H1 (cell line): ENCODE results near the gene DCAF8L2.

Experiments
- ATF3 ChIP-seq: IDR thresholded peaks from 2 replicates; pipeline ENCODE4 v1.6.1; 2011; ENCODE audit warnings: low read depth, mild to moderate bottlenecking, low read length; ENCODE audit not compliant: insufficient read depth
- CHD1 ChIP-seq: IDR thresholded peaks from 2 replicates; pipeline ENCODE4 v1.6.1; 2012; ENCODE audit warnings: low read depth, low read length, improper control_type of control experiment
- CHD7 ChIP-seq: fragments of 300-600 bp; sonication (generic); IDR thresholded peaks from 2 replicates; pipeline ENCODE4 v1.7.1; 2012; ENCODE audit warnings: low read length, moderate library complexity, mild to moderate bottlenecking, inconsistent platforms; ENCODE audit not compliant: insufficient replicate concordance
- EP300 ChIP-seq, 2 experiments: IDR thresholded peaks; 1 replicate in 1 of 2; 2 replicates in 1 of 2; pipeline ENCODE4 v1.6.1; 2011 to 2012; ENCODE audit warnings: low read depth in 2 of 2, low read length in 2 of 2, mild to moderate bottlenecking in 2 of 2, borderline replicate concordance in 1 of 2, inconsistent platforms in 1 of 2, moderate library complexity in 1 of 2
- EZH2 ChIP-seq: fragments of 200-600 bp; sonication (generic); IDR thresholded peaks from 2 replicates; pipeline ENCODE4 v1.7.1; 2012; ENCODE audit warnings: low read depth, mild to moderate bottlenecking, moderate library complexity, low read length, inconsistent platforms; ENCODE audit not compliant: severe bottlenecking
- POLR2A ChIP-seq, 2 experiments: IDR thresholded peaks; 1 replicate in 1 of 2; 2 replicates in 1 of 2; pipeline ENCODE4 v1.6.1; 2011; ENCODE audit warnings: low read depth in 2 of 2, low read length in 2 of 2, mild to moderate bottlenecking in 2 of 2; ENCODE audit errors: control extremely low read depth in 1 of 2
- TCF12 ChIP-seq: IDR thresholded peaks from 2 replicates; pipeline ENCODE4 v1.6.1; 2011; ENCODE audit warnings: low read depth, mild to moderate bottlenecking, low read length
- YY1 ChIP-seq: IDR thresholded peaks from 2 replicates; pipeline ENCODE4 v1.6.1; 2011; ENCODE audit warnings: low read depth, mild to moderate bottlenecking, low read length
- ZNF274 ChIP-seq: IDR thresholded peaks from 2 replicates; pipeline ENCODE4 v1.7.0; 2012; ENCODE audit warnings: low read length, borderline replicate concordance; ENCODE audit errors: extremely low read depth
- TF ChIP-seq, protein P1 (sequence below), 3 experiments: IDR thresholded peaks; 1 replicate in 2 of 3; 2 replicates in 1 of 3; pipeline versions ENCODE4 v1.5.1 to v1.6.1; 2011; ENCODE audit warnings: low read length in 3 of 3, mild to moderate bottlenecking in 3 of 3, inconsistent platforms in 2 of 3, low read depth in 1 of 3, moderate library complexity in 1 of 3; ENCODE audit not compliant: insufficient read depth in 1 of 3; ENCODE audit errors: control extremely low read depth in 1 of 3

GRCh38 chrX:27575565-27575964 is 14.6 kb upstream of the DCAF8L2 start:
- TF ChIP-seq, protein P1, sequence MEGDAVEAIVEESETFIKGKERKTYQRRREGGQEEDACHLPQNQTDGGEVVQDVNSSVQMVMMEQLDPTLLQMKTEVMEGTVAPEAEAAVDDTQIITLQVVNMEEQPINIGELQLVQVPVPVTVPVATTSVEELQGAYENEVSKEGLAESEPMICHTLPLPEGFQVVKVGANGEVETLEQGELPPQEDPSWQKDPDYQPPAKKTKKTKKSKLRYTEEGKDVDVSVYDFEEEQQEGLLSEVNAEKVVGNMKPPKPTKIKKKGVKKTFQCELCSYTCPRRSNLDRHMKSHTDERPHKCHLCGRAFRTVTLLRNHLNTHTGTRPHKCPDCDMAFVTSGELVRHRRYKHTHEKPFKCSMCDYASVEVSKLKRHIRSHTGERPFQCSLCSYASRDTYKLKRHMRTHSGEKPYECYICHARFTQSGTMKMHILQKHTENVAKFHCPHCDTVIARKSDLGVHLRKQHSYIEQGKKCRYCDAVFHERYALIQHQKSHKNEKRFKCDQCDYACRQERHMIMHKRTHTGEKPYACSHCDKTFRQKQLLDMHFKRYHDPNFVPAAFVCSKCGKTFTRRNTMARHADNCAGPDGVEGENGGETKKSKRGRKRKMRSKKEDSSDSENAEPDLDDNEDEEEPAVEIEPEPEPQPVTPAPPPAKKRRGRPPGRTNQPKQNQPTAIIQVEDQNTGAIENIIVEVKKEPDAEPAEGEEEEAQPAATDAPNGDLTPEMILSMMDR (IDR thresholded peaks at IDR 0.05; ENCODE audit: control extremely low read depth in 1 of 3, insufficient read depth in 1 of 3, low read depth in 1 of 3, low read length in 3 of 3) = no peak
- TF ChIP-seq POLR2A (IDR thresholded peaks at IDR 0.05; ENCODE audit: control extremely low read depth in 1 of 2, low read depth in 2 of 2, low read length in 2 of 2) = no peak
- TF ChIP-seq CHD7 = no peak
- TF ChIP-seq TCF12 = no peak
- no peak for TF ChIP-seq ZNF274
- TF ChIP-seq CHD1 = no peak
- TF ChIP-seq YY1 = no peak
- TF ChIP-seq EZH2 = no peak
- no peak for TF ChIP-seq ATF3
- TF ChIP-seq EP300 (IDR thresholded peaks at IDR 0.05; ENCODE audit: borderline replicate concordance in 1 of 2, low read depth in 2 of 2, low read length in 2 of 2) = no peak
